ENCODE data around the gene LIX1L.

DNA sequence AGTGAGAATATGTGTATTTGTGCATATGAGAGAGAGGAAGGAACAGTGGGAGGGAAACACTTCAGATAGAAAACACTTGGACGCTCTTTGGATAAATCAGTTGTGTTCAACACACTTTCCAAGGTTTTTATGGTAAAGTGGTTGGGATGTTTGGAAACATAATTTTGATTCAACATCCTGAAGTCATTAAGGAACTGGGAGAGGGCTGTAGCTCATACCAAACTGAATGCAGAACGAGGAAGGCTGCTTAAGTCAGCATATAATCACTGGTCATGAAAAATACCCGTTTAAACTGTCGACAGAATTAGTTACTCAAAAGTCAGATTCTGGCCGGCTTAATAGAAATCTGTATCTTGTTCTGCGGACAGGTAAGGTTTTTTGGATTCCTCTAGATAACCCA lies 14.9 kb downstream of the LIX1L start:
- TF ChIP-seq, protein P1, sequence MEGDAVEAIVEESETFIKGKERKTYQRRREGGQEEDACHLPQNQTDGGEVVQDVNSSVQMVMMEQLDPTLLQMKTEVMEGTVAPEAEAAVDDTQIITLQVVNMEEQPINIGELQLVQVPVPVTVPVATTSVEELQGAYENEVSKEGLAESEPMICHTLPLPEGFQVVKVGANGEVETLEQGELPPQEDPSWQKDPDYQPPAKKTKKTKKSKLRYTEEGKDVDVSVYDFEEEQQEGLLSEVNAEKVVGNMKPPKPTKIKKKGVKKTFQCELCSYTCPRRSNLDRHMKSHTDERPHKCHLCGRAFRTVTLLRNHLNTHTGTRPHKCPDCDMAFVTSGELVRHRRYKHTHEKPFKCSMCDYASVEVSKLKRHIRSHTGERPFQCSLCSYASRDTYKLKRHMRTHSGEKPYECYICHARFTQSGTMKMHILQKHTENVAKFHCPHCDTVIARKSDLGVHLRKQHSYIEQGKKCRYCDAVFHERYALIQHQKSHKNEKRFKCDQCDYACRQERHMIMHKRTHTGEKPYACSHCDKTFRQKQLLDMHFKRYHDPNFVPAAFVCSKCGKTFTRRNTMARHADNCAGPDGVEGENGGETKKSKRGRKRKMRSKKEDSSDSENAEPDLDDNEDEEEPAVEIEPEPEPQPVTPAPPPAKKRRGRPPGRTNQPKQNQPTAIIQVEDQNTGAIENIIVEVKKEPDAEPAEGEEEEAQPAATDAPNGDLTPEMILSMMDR (IDR thresholded peaks at IDR 0.05): no peak
- TF ChIP-seq POLR2A (IDR thresholded peaks at IDR 0.05): no peak
